Activated T-cell treated with anti-CD3 and anti-CD28 coated beads for 4 hours (primary cell): ENCODE results near the gene CLSTN2.

Source experiments
- DNase-seq: peaks from one replicate; pipeline ENCODE4 v3.0.0-alpha.2; 2020

Gene CLSTN2

DNA sequence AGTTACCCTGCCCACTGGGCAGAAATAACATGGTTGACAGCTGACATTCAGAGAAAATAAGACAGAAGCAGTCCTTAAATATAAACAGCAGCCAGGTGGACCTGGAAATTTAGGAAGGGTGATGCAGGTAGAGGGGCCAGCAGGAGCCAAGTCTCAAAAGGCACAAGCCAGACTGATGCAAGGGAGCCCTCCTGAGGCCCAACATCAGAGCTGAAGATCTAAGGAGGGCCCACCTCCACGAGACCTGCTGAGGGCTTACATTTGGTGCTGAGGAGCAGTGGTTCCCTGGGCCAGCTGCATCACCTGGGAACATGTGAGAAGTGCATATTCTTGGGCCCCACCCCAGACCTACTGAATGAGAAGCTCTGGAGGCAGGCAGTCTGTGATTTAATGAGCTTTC is 637.3 kb downstream of the CLSTN2 start:
- no peak for DNase-seq

DNA sequence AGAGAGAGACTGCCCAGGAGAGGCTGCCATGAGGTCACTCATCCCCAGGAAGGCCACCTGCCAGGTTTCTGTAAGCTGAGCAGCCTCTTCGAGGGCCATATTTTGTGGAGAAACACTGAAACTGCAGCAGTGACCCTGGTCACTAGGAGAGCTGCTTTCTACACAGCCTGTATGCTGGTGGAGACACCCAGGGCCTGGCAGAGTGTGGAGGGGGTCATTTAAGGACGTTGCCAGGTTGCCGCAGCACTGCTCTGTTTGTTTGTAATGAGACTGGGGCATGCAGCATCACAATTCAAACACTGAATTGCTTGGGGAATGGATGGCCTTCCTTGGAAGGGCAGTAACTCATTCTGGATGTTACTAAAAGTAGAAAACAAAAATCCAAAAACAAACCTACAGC is 638.0 kb downstream of the CLSTN2 start:
- no peak for DNase-seq

DNA sequence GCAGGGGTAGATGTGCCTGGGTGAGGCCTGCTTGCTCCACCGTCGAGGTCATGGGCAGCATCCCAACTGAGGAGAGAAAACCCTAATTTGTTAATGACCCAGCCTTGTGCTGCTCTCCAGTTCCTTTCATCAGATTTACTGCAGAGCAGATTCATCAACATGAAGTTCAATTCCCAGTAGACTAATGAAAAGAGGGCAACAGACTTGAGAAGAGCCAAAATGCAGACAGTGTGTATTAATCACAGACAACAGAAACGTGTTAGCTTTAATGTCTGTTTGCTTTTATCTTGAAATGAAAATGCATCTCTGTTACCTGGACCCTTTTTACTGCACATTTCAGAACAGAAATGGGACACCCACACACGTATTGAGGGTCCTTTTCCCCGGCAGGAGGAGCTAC is 639.4 kb downstream of the CLSTN2 start:
- no peak for DNase-seq

DNA sequence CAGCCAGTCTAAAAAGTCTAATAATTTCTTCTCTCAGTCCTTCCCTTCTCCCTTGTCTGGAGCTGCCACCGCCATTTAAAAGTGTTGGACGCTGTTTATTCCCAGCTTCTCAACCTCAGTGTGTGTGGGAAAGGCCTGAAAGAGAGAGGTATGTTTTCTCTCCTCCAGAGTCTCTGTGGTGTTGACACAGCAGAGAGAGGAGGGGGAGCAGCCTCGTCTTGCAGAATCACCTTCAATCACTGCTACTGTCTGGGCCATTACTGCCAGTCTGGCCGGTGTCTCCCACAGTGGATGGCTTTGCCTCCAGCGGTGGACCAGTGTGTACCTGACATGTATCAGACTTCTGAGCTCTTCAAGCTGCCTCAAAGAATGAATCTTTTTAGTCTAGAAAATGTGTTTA is 641.5 kb downstream of the CLSTN2 start:
- DNase-seq = no peak

DNA sequence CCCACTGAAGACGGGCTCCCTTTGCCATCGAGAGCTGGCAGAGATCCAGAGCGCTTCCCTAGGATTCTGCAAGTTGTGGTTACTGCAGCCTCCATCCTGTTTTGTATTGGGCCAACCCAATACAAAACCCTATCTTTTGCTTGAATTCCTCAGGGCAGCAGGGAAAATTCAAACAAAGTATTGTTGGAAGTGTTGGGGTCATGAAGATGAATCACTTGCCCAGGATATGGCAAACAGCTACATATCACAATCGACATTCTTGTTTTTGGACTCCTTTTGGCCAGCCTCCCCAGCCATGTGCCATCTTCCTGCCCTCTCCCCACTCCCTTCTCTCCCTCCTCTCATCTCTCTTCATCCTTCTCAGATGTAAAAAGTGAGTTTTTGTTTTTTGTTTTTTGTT is 642.9 kb downstream of the CLSTN2 start:
- DNase-seq = no peak

DNA sequence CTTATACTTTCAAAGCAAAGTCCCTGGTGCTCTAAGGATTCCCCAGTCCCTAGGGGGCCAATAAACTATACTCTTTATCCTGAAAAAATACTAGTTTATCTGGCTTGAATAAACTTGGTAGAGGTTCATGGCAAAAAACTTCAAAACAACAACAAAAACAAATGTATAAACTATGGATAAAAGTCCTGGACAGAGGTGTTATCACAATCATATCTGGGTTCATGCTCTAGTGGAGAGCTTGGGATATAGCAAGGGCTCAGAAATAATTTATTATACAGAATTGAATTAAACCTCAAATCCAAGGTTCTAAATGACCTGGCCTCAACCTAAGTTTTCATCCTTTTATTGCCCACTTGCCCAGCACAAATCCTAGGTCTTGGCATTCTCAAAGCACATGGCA is 644.3 kb downstream of the CLSTN2 start:
- no peak for DNase-seq

DNA sequence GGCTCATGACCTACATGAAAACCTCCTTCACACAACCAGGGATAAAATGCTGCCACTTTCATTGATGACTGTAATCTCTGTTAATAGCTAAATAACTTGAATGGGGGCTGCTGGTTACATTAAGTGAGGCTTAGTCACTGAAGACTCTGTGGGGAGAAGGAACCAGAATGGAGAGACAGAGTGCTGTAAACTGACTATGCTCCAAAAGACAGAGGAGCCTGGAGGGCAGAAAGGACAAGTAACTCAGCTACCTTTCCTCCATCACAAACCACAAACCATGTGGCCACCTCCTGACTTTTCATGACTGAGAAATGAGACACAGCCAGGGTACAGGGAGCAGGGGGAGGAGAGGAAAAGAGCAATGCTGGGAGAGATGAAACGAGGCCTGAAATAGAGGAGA is 645.8 kb downstream of the CLSTN2 start:
- no peak for DNase-seq

DNA sequence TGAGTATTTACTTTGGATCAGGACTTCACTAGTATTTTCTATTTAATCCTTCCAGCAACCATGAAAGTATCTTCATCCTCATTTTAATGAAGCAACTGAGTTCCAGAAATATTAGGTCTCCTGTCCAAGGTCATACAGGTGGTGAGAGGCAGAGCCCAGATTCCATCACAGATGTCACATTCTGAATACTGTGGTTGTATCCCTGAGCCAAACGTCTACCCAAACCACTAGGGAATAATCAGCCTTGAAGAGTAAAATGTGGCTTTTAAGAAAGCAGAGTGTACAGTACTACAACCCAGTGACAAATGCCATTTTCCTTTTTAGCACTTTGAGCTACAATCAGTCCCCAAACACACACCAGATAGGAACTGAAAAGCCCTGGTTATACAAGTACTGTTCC is 649.6 kb downstream of the CLSTN2 start:
- no peak for DNase-seq

DNA sequence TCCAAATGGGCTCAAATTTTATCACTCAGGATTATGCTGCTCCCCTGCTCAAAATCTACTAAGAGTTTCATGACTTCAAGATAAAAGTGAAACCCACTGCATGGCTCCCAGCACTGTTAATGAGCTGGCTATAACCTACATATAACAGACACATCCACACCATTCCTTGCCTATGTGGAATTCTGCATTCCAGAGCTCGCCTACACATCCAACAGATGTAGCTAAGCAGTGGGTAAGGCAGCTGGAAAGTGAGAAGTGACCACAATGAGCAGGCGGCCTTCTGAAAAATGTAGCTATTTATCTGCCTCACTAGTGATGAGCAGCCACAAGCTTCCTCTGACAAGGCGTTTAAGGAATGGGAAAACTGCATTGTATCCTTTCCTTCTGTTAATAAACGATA is 650.8 kb downstream of the CLSTN2 start:
- no peak for DNase-seq

DNA sequence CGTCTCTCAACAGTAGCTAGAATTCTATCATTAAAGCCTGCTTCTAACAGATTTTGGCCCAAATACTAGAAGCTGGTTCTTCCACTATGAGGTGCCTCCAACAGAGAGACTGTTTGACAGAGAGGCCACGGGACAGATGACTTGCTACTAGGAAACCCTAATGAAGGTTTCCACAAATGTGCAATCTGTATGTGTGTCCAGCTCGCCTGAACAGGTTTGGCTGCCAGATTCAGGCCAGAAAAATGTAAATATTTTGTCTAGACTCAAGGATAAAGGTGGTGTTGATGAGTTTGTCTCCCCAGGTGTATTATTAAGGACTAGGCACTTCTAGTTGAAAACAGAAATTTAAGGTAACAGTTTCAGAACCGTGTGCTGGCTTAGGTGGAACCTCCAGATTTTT is 651.3 kb downstream of the CLSTN2 start:
- no peak for DNase-seq

DNA sequence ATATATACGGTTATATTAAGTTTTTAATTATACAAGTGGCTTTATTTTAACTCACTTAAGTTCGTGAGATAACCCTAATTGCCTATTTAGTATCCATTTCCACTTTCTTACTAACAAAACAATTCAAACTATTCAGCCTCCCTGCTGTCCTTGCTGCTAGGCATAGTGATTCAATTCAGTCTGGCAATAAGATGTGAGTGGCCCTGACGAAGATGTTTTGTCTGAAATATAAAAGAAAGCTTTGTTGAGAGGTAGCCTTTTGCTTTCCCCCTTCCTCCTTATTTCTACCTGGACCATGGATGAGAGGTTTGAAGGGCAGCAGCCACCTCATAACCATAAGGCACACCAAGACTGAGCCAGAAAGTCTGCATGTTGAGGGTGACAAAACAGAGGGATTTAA is 653.6 kb downstream of the CLSTN2 start:
- DNase-seq = no peak

DNA sequence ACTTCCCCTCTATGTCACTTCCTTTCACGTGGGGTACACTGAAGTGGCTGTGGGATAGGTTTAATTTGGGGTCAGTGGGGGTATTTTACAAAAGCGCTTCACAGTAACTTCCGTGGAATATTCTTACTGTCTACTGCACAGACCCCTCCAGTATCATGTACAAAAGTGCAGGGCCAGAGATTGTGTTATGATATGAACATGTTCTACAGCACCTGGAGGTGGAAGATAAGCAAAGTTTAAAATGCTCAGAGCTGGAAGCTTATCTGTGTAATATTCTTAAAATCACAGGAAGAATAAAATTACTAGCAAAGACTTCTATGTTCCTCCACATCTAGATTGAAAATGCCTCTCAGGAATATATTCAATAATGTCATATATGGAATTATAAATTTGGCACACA is 658.8 kb downstream of the CLSTN2 start:
- DNase-seq = no peak

DNA sequence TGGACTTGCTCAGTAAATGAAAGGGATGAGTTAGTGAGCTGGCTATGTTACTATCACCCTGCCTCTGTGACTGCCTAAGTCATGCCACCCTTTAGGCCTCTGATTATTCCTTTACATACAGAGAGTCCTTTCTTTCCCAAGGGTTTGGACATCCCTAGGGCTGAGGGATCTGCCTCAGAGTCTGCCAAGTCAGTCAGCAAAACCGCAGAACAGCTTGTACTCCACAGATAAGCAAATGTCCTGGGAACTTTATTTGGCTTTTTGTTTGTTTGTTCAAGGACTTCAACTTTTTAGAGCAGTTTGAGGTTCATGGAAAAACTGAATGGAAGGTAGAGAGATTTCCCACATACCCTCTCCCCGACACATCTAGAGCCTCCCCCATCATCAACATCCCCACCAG is 660.3 kb downstream of the CLSTN2 start:
- DNase-seq = no peak

DNA sequence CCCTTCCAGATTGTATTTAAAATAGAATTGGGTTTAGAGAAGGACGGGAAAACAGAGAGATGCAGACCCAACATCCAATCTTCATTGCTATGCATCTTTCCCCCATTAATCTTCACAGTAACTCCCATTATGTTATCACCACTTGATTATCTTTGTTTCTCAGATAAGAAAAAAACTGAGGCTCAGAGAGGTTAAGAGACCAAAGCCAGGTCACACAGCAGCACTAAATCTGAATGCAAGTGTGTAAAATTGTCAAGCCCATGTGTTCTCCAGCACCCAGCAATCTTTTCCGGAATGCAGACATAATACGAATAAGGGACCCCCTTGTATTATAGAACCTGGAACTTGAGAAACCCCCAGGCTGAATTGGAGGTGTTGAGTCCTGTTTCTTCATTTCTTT is 662.4 kb downstream of the CLSTN2 start:
- DNase-seq = no peak

DNA sequence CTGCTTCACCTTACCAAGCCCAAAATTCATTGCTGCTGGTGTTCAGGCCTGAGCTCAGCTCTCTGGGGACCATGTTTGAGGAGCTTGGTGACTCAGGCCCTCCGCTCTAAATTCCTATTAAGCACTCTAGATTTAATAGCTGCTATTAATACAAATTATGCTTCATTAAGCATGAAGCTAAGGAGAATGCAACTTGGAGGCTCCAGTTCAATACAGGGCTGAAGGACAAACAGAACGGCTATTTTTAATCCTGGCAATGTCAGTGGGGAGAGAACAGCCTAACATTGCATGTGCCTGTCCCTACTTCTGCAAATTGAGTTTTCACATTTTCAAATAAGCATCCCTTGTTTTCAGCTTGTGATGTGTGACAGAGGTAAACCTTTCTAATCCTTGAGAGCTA is 662.8 kb downstream of the CLSTN2 start:
- DNase-seq = no peak

DNA sequence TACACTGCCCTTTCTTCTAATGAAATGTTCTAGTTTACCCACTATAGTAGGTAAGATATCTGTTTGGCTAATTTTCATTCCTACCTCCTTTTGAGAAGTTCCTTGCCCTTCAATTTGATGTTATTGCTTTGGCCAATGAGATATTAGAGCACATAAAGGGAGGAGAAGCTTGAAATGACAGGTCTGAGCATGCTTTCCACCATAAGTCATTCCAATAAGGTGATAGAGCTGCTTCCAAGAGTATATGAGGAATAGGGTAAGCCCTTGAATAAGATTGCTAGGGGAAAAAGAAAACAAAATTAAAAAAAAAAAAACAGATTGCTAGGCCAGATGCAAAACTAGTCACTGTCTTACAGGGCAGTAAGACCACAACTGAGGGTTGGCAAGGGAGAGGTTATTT is 664.0 kb downstream of the CLSTN2 start:
- DNase-seq = no peak

DNA sequence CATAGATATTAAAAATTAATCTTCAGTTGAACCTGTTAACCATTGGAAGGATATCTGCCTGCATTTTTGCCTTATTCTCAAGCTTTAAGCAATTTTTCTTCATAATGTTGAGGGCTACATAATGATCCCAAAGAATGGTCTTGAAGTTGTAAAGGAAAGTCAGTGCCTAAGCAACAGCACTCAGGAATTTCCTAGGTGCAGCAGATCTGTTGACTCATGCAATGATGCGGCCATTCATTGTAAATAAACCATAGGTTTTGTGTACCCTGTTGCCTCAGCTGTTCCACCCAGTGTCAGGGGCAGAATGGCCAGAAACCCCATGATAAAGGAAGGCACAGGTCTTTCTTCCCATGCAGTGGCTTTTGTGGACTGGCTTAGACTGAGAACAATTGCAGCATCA is 664.5 kb downstream of the CLSTN2 start:
- no peak for DNase-seq

DNA sequence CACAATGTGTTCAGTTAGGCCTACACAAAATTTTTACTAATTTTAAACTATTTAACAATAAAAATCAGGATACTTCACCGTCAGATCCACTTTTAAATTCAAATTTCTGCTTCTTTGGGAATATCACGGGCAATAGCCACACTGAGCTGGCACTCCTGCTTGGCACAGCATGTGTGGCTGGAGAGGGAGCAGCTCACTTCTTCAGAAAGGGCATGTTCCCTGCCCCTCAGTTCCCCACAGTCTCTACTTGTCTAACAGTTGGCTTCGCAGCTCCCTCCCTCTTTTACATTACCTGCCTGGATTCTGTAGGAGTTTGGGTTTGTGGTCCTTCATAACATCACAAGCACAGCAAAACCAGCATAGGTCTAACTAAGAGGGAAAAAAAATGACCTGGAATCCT is 666.9 kb downstream of the CLSTN2 start:
- DNase-seq = no peak

DNA sequence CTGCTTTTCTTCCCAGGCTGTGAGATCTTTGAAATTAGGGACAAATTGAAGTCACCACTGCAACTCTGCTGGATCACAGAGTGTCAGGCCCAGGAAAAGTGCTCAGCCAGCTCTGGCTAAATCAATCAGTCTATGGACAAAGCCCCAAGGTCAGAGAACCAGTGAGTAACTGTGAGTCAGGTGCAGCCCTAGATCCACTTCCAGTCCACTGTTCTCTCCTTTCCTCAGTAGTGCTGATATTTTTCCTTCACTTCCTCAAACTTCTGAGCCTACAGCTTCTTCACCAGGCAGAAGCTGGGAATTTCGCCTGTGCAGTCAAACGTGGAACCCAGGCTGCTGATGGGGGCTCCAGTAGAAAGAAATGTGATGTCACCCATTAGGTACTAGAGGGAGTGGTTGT is 667.8 kb downstream of the CLSTN2 start:
- no peak for DNase-seq

DNA sequence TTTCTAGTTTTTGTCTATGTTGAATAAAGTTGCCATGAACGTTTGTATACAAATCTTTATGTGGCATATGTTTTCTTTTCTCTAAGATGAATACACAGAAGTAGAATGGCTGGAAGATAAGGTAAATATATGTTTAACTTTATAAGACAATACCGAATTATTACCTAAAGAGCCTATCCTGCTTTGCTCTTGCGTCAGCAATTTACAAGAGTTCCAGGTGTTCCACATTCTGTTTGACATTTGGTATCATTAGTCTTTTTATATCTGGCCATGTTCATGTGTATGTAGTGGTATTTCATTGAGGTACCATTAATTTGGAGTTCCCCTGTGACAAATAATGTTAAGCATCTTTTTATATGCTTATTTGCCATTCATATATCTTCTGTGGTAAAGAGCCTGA is 668.8 kb downstream of the CLSTN2 start:
- DNase-seq = no peak

DNA sequence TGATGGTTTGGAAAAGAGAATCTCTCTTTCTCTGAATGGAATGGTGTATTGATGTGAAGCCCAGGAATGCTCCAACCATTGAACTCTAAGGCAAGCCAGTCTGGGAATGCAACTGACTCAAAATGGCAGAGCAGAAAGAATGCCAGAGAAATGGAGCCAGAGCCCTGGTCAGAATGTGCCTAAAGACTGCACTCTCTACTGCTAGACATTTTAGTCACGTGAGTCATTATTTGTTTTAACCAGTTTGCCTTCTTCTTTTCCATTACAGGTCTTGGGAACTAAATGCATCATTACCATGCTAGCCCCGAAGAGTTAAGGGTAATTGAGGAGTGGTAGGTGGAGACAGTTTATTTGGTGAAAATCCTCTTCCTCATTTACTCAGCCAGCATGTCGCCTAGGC is 675.6 kb downstream of the CLSTN2 start:
- DNase-seq = no peak

DNA sequence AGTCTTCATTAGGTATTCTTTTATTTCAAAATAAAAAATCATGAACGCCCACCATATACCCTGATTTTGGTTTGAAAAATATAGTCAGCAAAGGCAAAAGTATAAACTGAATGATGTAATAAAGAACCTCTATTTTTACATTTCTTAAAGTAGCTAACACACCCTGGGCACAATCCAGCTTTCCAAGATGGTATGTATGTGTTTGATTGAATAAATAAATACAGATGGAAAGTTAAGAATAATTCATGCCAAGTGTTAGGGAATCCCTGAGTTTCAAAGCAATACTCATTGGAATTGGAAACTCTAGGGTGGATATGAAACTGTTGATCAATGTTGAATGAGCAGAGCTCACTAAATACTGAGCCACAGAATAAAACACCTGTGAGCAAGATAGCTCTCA is 679.0 kb downstream of the CLSTN2 start:
- DNase-seq = no peak

DNA sequence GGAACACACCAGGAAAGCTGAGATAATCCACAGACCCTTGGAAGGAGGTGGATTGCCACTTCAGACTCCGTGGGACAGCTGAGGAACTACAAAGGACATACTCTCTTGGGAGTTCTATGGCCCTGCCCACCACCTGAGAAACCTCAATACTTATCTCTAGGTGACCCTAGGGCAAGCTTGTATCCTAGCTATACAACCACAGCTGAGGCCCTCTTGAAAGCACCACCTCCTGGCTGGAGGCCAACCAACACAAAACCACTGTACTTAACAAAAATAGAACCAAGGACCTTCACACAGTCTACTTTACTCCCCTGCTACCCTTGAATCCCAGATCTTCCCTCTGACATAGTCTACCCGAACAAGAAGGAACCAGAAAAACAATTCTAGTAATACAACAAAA is 682.1 kb downstream of the CLSTN2 start:
- no peak for DNase-seq

DNA sequence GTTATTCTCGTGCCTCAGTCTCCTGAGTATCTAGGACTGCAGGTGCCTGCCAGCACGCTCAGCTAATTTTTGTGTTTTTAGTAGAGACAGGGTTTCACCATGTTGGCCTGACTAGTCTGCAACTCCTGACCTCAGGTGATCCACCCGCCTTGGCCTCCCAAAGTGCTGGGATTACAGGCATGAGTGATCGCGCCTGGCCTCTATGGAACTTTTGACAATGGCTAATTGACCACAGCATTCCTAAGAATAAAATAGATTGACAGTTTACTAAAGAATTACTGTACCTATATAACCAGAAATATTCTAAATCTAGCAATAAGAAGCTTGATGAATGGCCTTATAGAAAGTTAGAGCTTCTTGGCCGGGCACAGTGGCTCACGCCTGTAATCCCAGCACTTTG is 691.9 kb downstream of the CLSTN2 start:
- DNase-seq = no peak
